Stomach (tissue), 9 donors: ENCODE measurements around the gene AFDN. TPM values are rescaled to one million over a fixed set of nuclear protein-coding genes. Genes with fewer than 3 reads are reported as not detected.

Experiments used
- DNase-seq, 2 donors: peaks; one replicate each; pipeline versions ENCODE4 v3.0.0 to v3.0.0-alpha.2; 2013 to 2019
- H3K27ac ChIP-seq, 5 donors: fragments of 200-600 bp in 4 of 5; sonication (generic) in 4 of 5; one replicate each; pipeline ENCODE4 v1.5.1; 2013 to 2019; ENCODE audit warnings: mild to moderate bottlenecking in 1 of 5, moderate library complexity in 1 of 5
- H3K27me3 ChIP-seq, 3 donors: fragments of 200-600 bp; sonication (generic); one replicate each; pipeline ENCODE4 v1.5.1; 2017 to 2019; ENCODE audit warnings: mixed run types in 1 of 3
- H3K36me3 ChIP-seq, 4 donors: fragments of 200-600 bp; sonication (generic); 1 replicate in 3 of 4; 2 replicates in 1 of 4; pipeline ENCODE4 v1.5.1; 2016 to 2019
- H3K4me1 ChIP-seq, 4 donors: fragments of 200-600 bp; sonication (generic); one replicate each; pipeline ENCODE4 v1.5.1; 2016 to 2019
- H3K4me3 ChIP-seq, 4 donors: fragments of 200-600 bp; sonication (generic) in 3 of 4; one replicate each; pipeline ENCODE4 v1.5.1; 2016 to 2019; ENCODE audit warnings: mild to moderate bottlenecking in 1 of 4
- H3K9me3 ChIP-seq, 4 donors: fragments of 200-600 bp; sonication (generic); one replicate each; pipeline ENCODE4 v1.5.1; 2016 to 2019
- CTCF ChIP-seq, 7 experiments: fragments of 450-650 bp in 4 of 7; fragments of 200-600 bp in 3 of 7; sonication (generic) in 3 of 7; IDR thresholded peaks; one replicate each; pipeline ENCODE4 v1.5.1; 2016 to 2019; ENCODE audit warnings: antibody characterized with exemption in 7 of 7, control low read depth in 2 of 7, mild to moderate bottlenecking in 1 of 7
- EP300 ChIP-seq: sonication (generic); formaldehyde crosslinking; IDR thresholded peaks from one replicate; pipeline ENCODE4 v1.6.1; 2017; ENCODE audit warnings: antibody characterized with exemption
- POLR2A ChIP-seq, 4 donors: fragments of 450-650 bp; IDR thresholded peaks; one replicate each; pipeline ENCODE4 v1.6.1; 2016; ENCODE audit warnings: antibody characterized with exemption in 4 of 4, control low read depth in 2 of 4, mild to moderate bottlenecking in 1 of 4, moderate library complexity in 1 of 4
- POLR2AphosphoS5 ChIP-seq, 3 donors: sonication (generic); formaldehyde crosslinking; IDR thresholded peaks; one replicate each; pipeline ENCODE4 v1.6.1; 2016; ENCODE audit warnings: antibody characterized with exemption in 3 of 3
- WGBS, 5 donors: extraction: QIAGEN DNeasy Blood & Tissue Kit in 3 of 5; methylation state at CpG; one replicate each; pipeline versions ENCODE4 v1.1.5 to v1.1.7; 2013 to 2018; 5-methylcytosine and 5-hydroxymethylcytosine counted together
- intact Hi-C: fragments of 100-400 bp; cut with DNase I; formaldehyde crosslinking; loops from one replicate; pipeline ENCODE4 v1.15.1; 2023; ENCODE audit warnings: low total_unique reads
- polyA plus RNA-seq, 3 donors: library from polyadenylated mRNA; stranded (reverse); fragments of 200-250 nt; gene quantifications; one replicate each; pipeline ENCODE4 v1.2.3, GENCODE V29; 2013
- total RNA-seq, 5 donors: library from RNA; depleted of rRNA; stranded (reverse); fragments of >200 nt; gene quantifications; one replicate each; pipeline versions ENCODE4 v1.1.0 to v1.2.3, GENCODE V29; 2014 to 2016
- donor health status: healthy with polysubstance abuse.
- donor health status: Bipolar disorder and iron deficiency.
- donor health status: healthy.

AFDN gene
- total and polyA plus RNA-seq, 8 donors: 24.8 to 521 (median 114) TPM

GRCh38 chr6:167842457-167842856 lies 15.7 kb downstream of the AFDN start:
- no peak for DNase-seq
- Histone ChIP-seq H3K9me3 (no peaks in the 10 kb centered on the region), H3K27ac (no peak overlapping the region), H3K36me3 (no peaks in the 10 kb centered on the region), H3K4me3 (no peak overlapping the region), H3K4me1 (peaks cover 7 to 60% (median 32%) of the 10 kb centered on the region in 4 donors), H3K27me3 (no peaks in the 10 kb centered on the region)
- intact Hi-C loops: no loop called here
- TF ChIP-seq EP300 (no peak), POLR2A (IDR thresholded peaks at IDR 0.05) (no peak), POLR2AphosphoS5 (IDR thresholded peaks at IDR 0.05) (no peak), CTCF (IDR thresholded peaks at IDR 0.05) (no peak)
- 48 to 78% (median 72%) methylated on average over 1 of the region's 1 CpG for WGBS, 5 donors

GRCh38 chr6:167843023-167843422 lies 16.3 kb downstream of the AFDN start:
- TF ChIP-seq POLR2A (IDR thresholded peaks at IDR 0.05) (no peak), CTCF (IDR thresholded peaks at IDR 0.05) (no peak), POLR2AphosphoS5 (IDR thresholded peaks at IDR 0.05) (no peak), EP300 (no peak)
- 74 to 91% (median 80%) methylated on average over 1 of the region's 1 CpG for WGBS, 5 donors
- H3K4me1 ChIP-seq: peaks cover 12 to 64% (median 37%) of the 10 kb centered on the region in 4 donors
- no peaks in the 10 kb centered on the region for H3K9me3 ChIP-seq
- H3K4me3 ChIP-seq: no peak overlapping the region
- DNase-seq: no peak
- intact Hi-C loops: no loop called here
- H3K27ac ChIP-seq: no peak overlapping the region
- H3K36me3 ChIP-seq: no peaks in the 10 kb centered on the region
- no peaks in the 10 kb centered on the region for H3K27me3 ChIP-seq

- Histone ChIP-seq H3K27me3 (no peaks in the 10 kb centered on the region), H3K27ac (no peak overlapping the region), H3K4me3 (no peak overlapping the region), H3K9me3 (no peaks in the 10 kb centered on the region), H3K4me1 (peaks cover 12 to 64% (median 35%) of the 10 kb centered on the region in 4 donors), H3K36me3 (no peaks in the 10 kb centered on the region)
- 80 to 84% (median 83%) methylated on average over 4 of the region's 4 CpGs for WGBS, 5 donors
- TF ChIP-seq POLR2AphosphoS5 (IDR thresholded peaks at IDR 0.05) (no peak), CTCF (IDR thresholded peaks at IDR 0.05) (no peak), POLR2A (IDR thresholded peaks at IDR 0.05) (no peak), EP300 (no peak)
- no peak for DNase-seq
- intact Hi-C loops: no loop called here
Observed at GRCh38 chr6:167845856-167846255, 19.1 kb downstream of the AFDN start.

GRCh38 chr6:167846997-167847606 lies 20.4 kb downstream of the AFDN start:
- Histone ChIP-seq H3K4me3 (no peak overlapping the region), H3K9me3 (no peaks in the 10 kb centered on the region), H3K36me3 (no peaks in the 10 kb centered on the region), H3K27me3 (no peaks in the 10 kb centered on the region), H3K27ac (peak overlapping the region in 2 of 5 donors; percentile 54 to 85), H3K4me1 (peaks cover 10 to 57% (median 32%) of the 10 kb centered on the region in 4 donors)
- WGBS, 5 donors: 74 to 86% (median 83%) methylated on average over 6 of the region's 6 CpGs
- intact Hi-C loops: no loop called here
- no peak for DNase-seq
- TF ChIP-seq POLR2AphosphoS5 (IDR thresholded peaks at IDR 0.05): no peak
- TF ChIP-seq POLR2A (IDR thresholded peaks at IDR 0.05): no peak
- no peak for TF ChIP-seq CTCF (IDR thresholded peaks at IDR 0.05)
- no peak for TF ChIP-seq EP300
